GM12878 (cell line): ENCODE data around the gene IMMT. TPM values are rescaled to one million over a fixed set of nuclear protein-coding genes. Genes with fewer than 3 reads are reported as not detected.

ENCODE experiments used
- CEBPB ChIP-seq, 2 experiments: fragments of 150-350 bp in 1 of 2; IDR thresholded peaks; 2 replicates each; pipeline ENCODE4 v1.6.1; 2012 to 2014; ENCODE audit warnings: low read depth in 2 of 2, low read length in 2 of 2, borderline replicate concordance in 1 of 2, inconsistent platforms in 1 of 2
- EED ChIP-seq: sonication (generic); IDR thresholded peaks from 2 replicates; pipeline ENCODE4 v1.6.1; 2016; ENCODE audit warnings: antibody characterized with exemption, low read depth
- MTA3 ChIP-seq: IDR thresholded peaks from 2 replicates; pipeline ENCODE4 v1.6.1; 2012; ENCODE audit warnings: low read length, inconsistent platforms, borderline replicate concordance
- PBX3 ChIP-seq: IDR thresholded peaks from 2 replicates; pipeline ENCODE4 v1.6.1; 2011; ENCODE audit warnings: mild to moderate bottlenecking, low read depth, low read length, moderate library complexity; ENCODE audit not compliant: insufficient replicate concordance
- PKNOX1 ChIP-seq: fragments of 450-650 bp; IDR thresholded peaks from 2 replicates; pipeline ENCODE4 v1.6.1; 2016; ENCODE audit warnings: mild to moderate bottlenecking
- SKIL ChIP-seq: fragments of 450-650 bp; IDR thresholded peaks from 2 replicates; pipeline ENCODE4 v1.6.1; 2017; ENCODE audit warnings: mild to moderate bottlenecking, low read depth, inconsistent platforms; ENCODE audit not compliant: poor library complexity, severe bottlenecking
- SRF ChIP-seq, 2 experiments: IDR thresholded peaks; 2 replicates each; pipeline ENCODE4 v1.6.1; 2011; ENCODE audit warnings: low read depth in 2 of 2, low read length in 2 of 2, mild to moderate bottlenecking in 1 of 2, moderate library complexity in 1 of 2
- STAT3 ChIP-seq: IDR thresholded peaks from 2 replicates; pipeline ENCODE4 v1.6.1; 2011; ENCODE audit warnings: low read depth, low read length, improper control_type of control experiment
- polyA plus RNA-seq, 11 experiments: library from polyadenylated mRNA; depleted of rRNA in 4 of 11; unstranded in 6 of 11; stranded (reverse) in 5 of 11; fragments of >200 nt; fragmentation: Nextera tagmentation in 4 of 11; fragmentation: Illumina TruSeq in 1 of 11; extraction: Ambion mirVana in 4 of 11; extraction: Trizol in 1 of 11; gene quantifications; 1 replicate in 1 of 11; 2 replicates in 10 of 11; pipeline versions ENCODE4 v1.2.1 to v1.2.3, GENCODE V29; 2011 to 2016; ENCODE audit warnings: inconsistent platforms in 2 of 11, missing spikeins in 2 of 11, low read depth in 1 of 11
- total RNA-seq, 4 experiments: library from RNA; depleted of rRNA in 3 of 4; stranded (reverse); fragments of >200 nt in 3 of 4; fragmentation: Illumina TruSeq in 1 of 4; extraction: Trizol in 1 of 4; gene quantifications; 2 replicates each; pipeline versions ENCODE4 v1.2.1 to v1.2.3, GENCODE V29; 2013 to 2021

IMMT gene
- total and polyA plus RNA-seq, 10 of the 15 experiments (the other 5 are each of a cell fraction or from before 2014, with no cell fraction given), result 78.4 to 149 (median 98.7) TPM

DNA sequence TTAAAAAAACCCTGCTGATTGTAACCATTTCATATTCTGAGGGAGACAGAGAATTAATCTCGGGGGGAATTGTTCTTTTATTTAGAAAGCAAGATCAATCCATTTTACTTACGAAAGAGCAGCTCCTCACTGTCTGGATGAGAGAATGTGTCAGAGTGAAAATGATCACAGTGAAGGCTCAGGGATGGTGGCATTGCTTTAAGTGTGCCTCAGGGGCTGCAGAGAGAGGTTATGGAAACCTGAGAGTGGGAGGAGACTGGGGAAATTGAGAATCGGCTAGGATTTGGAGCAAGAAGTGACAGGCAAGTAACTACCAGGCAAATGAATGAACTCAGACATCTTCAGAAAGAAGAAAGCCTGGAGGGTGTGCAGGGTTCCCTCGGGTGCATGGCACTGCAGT lies 38.2 kb upstream of the IMMT start (continued):
- TF ChIP-seq SKIL, result no peak
- no peak for TF ChIP-seq EED
- TF ChIP-seq MTA3, result no peak
- TF ChIP-seq SRF (IDR thresholded peaks at IDR 0.05; ENCODE audit: low read depth in 2 of 2, low read length in 2 of 2), result no peak
- no peak for TF ChIP-seq PBX3
- no peak for TF ChIP-seq CEBPB (IDR thresholded peaks at IDR 0.05; ENCODE audit: borderline replicate concordance in 1 of 2, low read depth in 2 of 2, low read length in 2 of 2)
- TF ChIP-seq STAT3, result no peak
- no peak for TF ChIP-seq PKNOX1
